Coronary artery (tissue), 2 donors: ENCODE data around the gene ERCC8.

Experiments used
- DNase-seq: peaks from one replicate; pipeline ENCODE4 v3.0.0-alpha.2; 2017; ENCODE audit warnings: low spot score
- H3K27ac ChIP-seq, 2 donors: fragments of 200-600 bp; sonication (generic); one replicate each; pipeline ENCODE4 v1.5.1; 2016 to 2019
- H3K4me3 ChIP-seq: fragments of 200-600 bp; sonication (generic); 2 replicates; pipeline ENCODE4 v1.5.1; 2016; ENCODE audit warnings: mild to moderate bottlenecking, moderate library complexity
- CTCF ChIP-seq: fragments of 200-600 bp; sonication (generic); IDR thresholded peaks from one replicate; pipeline ENCODE4 v1.5.1; 2019; ENCODE audit warnings: antibody characterized with exemption

ERCC8 gene

GRCh38 chr5:60918466-60918865, 26.4 kb downstream of the ERCC8 start:
- no peak for TF ChIP-seq CTCF
- DNase-seq: no peak
- Histone ChIP-seq H3K27ac (no peak overlapping the region), H3K4me3 (no peak overlapping the region)

- H3K27ac ChIP-seq: no peak overlapping the region
- no peak for TF ChIP-seq CTCF
- no peak overlapping the region for H3K4me3 ChIP-seq
- DNase-seq: no peak
These were observed 28.2 kb downstream of the ERCC8 start for GRCh38 chr5:60916646-60917045.

DNA sequence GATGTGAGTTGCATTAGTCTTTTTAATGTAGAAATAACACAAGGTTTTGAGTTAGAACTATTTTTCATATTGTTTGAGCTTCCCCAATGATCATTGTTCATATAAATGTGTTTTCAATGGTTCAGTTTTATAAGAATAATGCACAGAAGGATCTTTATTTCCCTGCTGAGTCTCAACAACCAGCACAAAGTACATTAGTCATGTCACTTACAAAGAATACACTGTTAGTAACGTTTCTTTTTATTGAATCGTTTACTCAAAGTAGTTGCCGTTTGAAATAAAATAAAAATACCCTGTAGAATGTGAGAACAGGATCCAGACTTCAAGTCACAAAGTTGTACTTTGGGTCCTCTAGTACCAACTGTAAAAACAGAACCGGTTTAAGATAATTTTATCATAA, 41.5 kb downstream of the ERCC8 start:
- DNase-seq: no peak
- no peak overlapping the region for H3K4me3 ChIP-seq

DNA sequence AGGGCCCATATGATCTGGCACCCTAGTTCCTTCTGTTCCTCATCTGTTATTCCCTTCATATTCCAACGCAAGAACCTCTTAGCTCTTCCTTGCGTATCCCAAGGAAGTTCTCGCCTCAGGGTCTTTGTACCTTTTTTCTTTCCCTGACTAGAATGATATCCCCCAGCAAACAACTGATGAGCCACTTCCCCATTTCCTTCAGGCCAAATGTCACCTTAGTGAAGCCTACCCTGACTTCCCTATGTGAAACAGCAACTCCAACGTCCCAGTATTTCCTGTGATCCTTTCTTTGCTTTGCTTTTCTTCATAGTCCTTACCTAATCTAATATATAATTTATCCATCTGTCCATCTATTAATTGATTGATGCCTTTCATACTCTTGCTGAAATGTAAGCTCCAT, 47.9 kb downstream of the ERCC8 start:
- TF ChIP-seq CTCF: no peak
- H3K27ac ChIP-seq: no peak overlapping the region
- H3K4me3 ChIP-seq: no peak overlapping the region
- no peak for DNase-seq

More for the DNA sequence above, 41.5 kb downstream of the ERCC8 start:
- no peak overlapping the region for H3K27ac ChIP-seq
- TF ChIP-seq CTCF: no peak

- Histone ChIP-seq H3K4me3 (no peak overlapping the region), H3K27ac (no peak overlapping the region)
- no peak for DNase-seq
- no peak for TF ChIP-seq CTCF
These were observed 51.3 kb downstream of the ERCC8 start for GRCh38 chr5:60893521-60893920.

DNA sequence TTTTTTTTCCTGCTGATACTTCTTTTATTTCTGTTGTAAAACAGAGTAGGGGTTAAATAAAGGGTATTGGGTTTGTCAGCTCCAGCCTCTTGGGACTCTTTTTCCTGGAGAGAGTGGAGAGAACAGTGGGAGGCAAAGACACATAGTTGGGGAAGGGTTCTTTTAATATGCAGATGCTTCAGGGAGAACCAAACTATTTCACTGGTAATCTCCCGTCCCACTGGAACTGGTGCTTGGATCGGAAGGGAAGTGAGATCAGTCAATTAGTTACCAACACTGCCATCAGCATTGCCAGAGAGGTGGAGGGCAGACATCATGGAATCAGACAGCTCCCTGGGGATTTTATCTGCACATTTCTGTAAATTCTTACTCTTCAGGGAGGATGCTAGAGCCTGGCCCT, 53.2 kb downstream of the ERCC8 start:
- Histone ChIP-seq H3K27ac (no peak overlapping the region), H3K4me3 (no peak overlapping the region)
- no peak for DNase-seq
- no peak for TF ChIP-seq CTCF

DNA sequence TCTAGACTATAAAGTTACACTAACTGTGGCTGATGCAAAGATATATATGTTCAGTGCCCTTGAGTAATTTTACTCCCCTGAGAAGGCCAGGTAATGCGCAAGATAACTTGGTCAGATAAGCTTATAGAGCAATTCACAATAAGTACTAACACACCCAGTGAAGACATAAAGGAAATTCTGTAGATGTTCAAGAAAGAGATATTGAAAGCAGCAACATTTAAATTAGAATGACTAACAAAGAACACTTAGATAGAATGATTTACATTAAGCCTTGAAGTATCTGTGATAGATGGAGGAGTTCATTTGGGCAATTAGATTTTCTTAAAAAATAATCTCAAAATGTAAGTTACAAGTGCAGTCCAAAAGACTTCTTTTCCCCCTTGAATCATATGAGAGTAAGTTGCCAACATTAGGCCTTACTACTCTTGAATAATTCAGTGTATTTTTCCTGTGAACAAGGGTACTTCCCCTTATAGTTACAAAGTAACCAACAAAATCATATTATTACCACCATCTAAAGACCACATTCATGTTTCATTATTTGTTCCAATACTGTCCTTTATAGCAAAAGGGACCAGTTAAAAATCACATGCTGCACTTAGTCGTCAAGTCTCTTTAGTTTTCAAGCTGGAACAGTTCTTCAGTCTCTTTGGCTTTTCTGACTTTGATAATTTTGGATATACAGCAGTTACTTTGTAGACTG, 56.4 kb downstream of the ERCC8 start:
- no peak for TF ChIP-seq CTCF
- no peak overlapping the region for H3K4me3 ChIP-seq
- no peak overlapping the region for H3K27ac ChIP-seq
- no peak for DNase-seq
